GM23248 (cell line): ENCODE measurements around the gene TRIP4. TPM values are rescaled to one million over a fixed set of nuclear protein-coding genes. Genes with fewer than 3 reads are reported as not detected.
"Not testable (repeated sequence)": the region's sequence is repeated elsewhere in the genome, so short reads cannot be mapped to it uniquely, and the experiment has no call there.

Experiments
- DNase-seq: peaks from one replicate; pipeline ENCODE4 v3.0.0-alpha.2; 2015
- H2AFZ ChIP-seq: fragments of 200-600 bp; sonication (generic); 2 replicates; pipeline ENCODE4 v1.6.1; 2016; ENCODE audit warnings: antibody characterized with exemption
- H3F3A ChIP-seq: fragments of 200-600 bp; sonication (generic); 2 replicates; pipeline ENCODE4 v1.6.1; 2016; ENCODE audit warnings: mild to moderate bottlenecking, antibody characterized with exemption, mixed run types; ENCODE audit not compliant: insufficient read depth
- H3K27ac ChIP-seq: fragments of 200-600 bp; sonication (generic); 2 replicates; pipeline ENCODE4 v1.5.1; 2016; ENCODE audit warnings: mild to moderate bottlenecking
- H3K27me3 ChIP-seq: fragments of 200-600 bp; sonication (generic); replicated peaks from 2 replicates; pipeline ENCODE4 v1.6.1; 2016; ENCODE audit warnings: mild to moderate bottlenecking; ENCODE audit not compliant: insufficient read depth
- H3K36me3 ChIP-seq: fragments of 200-600 bp; sonication (generic); 2 replicates; pipeline ENCODE4 v1.6.1; 2016; ENCODE audit warnings: low read depth, mild to moderate bottlenecking
- H3K4me1 ChIP-seq: fragments of 200-600 bp; sonication (generic); 2 replicates; pipeline ENCODE4 v1.6.1; 2016; ENCODE audit warnings: mild to moderate bottlenecking; ENCODE audit not compliant: insufficient read depth
- H3K4me2 ChIP-seq: fragments of 200-600 bp; sonication (generic); one replicate; pipeline ENCODE4 v1.6.1; 2016; ENCODE audit warnings: mild to moderate bottlenecking; ENCODE audit not compliant: unreplicated experiment
- H3K4me3 ChIP-seq: fragments of 200-600 bp; sonication (generic); 2 replicates; pipeline ENCODE4 v1.5.1; 2016; ENCODE audit warnings: mild to moderate bottlenecking
- H3K79me2 ChIP-seq: fragments of 200-600 bp; sonication (generic); 2 replicates; pipeline ENCODE4 v1.6.1; 2016; ENCODE audit warnings: mild to moderate bottlenecking; ENCODE audit not compliant: insufficient read depth
- H3K9ac ChIP-seq: fragments of 200-600 bp; sonication (generic); 2 replicates; pipeline ENCODE4 v1.6.1; 2016; ENCODE audit warnings: mild to moderate bottlenecking
- H3K9me2 ChIP-seq: fragments of 200-600 bp; sonication (generic); 2 replicates; pipeline ENCODE4 v1.6.1; 2016; ENCODE audit warnings: mixed run types, mild to moderate bottlenecking, moderate library complexity; ENCODE audit not compliant: insufficient read depth
- H3K9me3 ChIP-seq: fragments of 200-600 bp; sonication (generic); one replicate; pipeline ENCODE4 v1.6.1; 2017; ENCODE audit warnings: low read depth
- H4K20me1 ChIP-seq: fragments of 200-600 bp; sonication (generic); 2 replicates; pipeline ENCODE4 v1.6.0; 2016; ENCODE audit not compliant: insufficient read depth
- EZH2 ChIP-seq: fragments of 200-600 bp; sonication (generic); IDR thresholded peaks from 2 replicates; pipeline ENCODE4 v1.6.1; 2018; ENCODE audit warnings: antibody characterized with exemption, mild to moderate bottlenecking; ENCODE audit not compliant: insufficient read depth, poor library complexity, severe bottlenecking
- EZH2phosphoT487 ChIP-seq: fragments of 200-600 bp; sonication (generic); IDR thresholded peaks from 2 replicates; pipeline ENCODE4 v1.6.1; 2018; ENCODE audit warnings: antibody characterized with exemption, moderate library complexity, mild to moderate bottlenecking, low read depth; ENCODE audit not compliant: insufficient read depth
- WGBS, 2 experiments: methylation state at CpG; one replicate each; pipeline ENCODE4 v1.1.6; 2015 to 2017; ENCODE audit warnings: low lambda C conversion rate in 2 of 2, low coverage in 1 of 2; ENCODE audit errors: missing lambda C conversion rate in 2 of 2; 5-methylcytosine and 5-hydroxymethylcytosine counted together
- in situ Hi-C: fragments of 300-500 bp; cut with MboI; formaldehyde crosslinking; loops from 2 replicates; pipeline ENCODE4 v1.15.0; 2020
- polyA plus RNA-seq: library from polyadenylated mRNA; unstranded; fragments of >200 nt; fragmentation: Nextera tagmentation; extraction: Ambion mirVana; gene quantifications from 2 replicates; pipeline ENCODE4 v1.2.1, GENCODE V29; 2016
- total RNA-seq: library from RNA; depleted of rRNA; stranded (reverse); fragments of >200 nt; shearing (Covaris generic); gene quantifications from 2 replicates; pipeline ENCODE4 v1.2.3, GENCODE V29; 2014

Gene TRIP4
- total and polyA plus RNA-seq, 2 experiments from 2014 or later, result 6.9 to 32.9 TPM

- no peak overlapping the region for H3K27ac ChIP-seq
- no peaks in the 10 kb centered on the region for H3K27me3 ChIP-seq
- H3F3A ChIP-seq, result no peaks in the 10 kb centered on the region
- TF ChIP-seq EZH2phosphoT487, result no peak
- no peak for TF ChIP-seq EZH2
- no peaks in the 10 kb centered on the region for H3K36me3 ChIP-seq
- no peak overlapping the region for H3K4me3 ChIP-seq
- in situ Hi-C loops, result no loop called here
- H3K9me3 ChIP-seq, result no peaks in the 10 kb centered on the region
- H2AFZ ChIP-seq, result no peak overlapping the region
- H3K4me1 ChIP-seq, result no peaks in the 10 kb centered on the region
- 97 to 99% methylated on average over 8 of the region's 8 CpGs for WGBS, 2 experiments
- no peak overlapping the region for H3K4me2 ChIP-seq
- H4K20me1 ChIP-seq, result no peaks in the 10 kb centered on the region
- H3K9ac ChIP-seq, result no peak overlapping the region
- no peaks in the 10 kb centered on the region for H3K9me2 ChIP-seq
- no peak for DNase-seq
- H3K79me2 ChIP-seq, result no peaks in the 10 kb centered on the region
Measured at GRCh38 chr15:64373360-64373759, 14.3 kb upstream of the TRIP4 start.

- peak; percentile 31 for DNase-seq
- 55 to 56% methylated on average over 9 of the region's 9 CpGs for WGBS, 2 experiments
Measured at GRCh38 chr15:64379216-64379960, 8.2 kb upstream of the TRIP4 start.

GRCh38 chr15:64380130-64380870, 7.3 kb upstream of the TRIP4 start:
- H3K36me3 ChIP-seq, H3F3A ChIP-seq, H3K4me1 ChIP-seq, H3K27me3 ChIP-seq, in situ Hi-C loops, H3K9me2 ChIP-seq, DNase-seq, H3K9me3 ChIP-seq, H3K27ac ChIP-seq, H4K20me1 ChIP-seq: not testable (repeated sequence)
- WGBS, 2 experiments, result 45 to 49% methylated on average over 11 of the region's 11 CpGs
- Histone ChIP-seq H3K4me3 (peak overlapping the region; percentile 71), H3K79me2 (peaks cover 18% of the 10 kb centered on the region; the same call in 1 of the 2 replicates), H2AFZ (peak overlapping the region; percentile 97), H3K4me2 (peak overlapping the region; percentile 64), H3K9ac (peak overlapping the region; percentile 72)

More at GRCh38 chr15:64379216-64379960, 8.2 kb upstream of the TRIP4 start:
- Histone ChIP-seq H3K36me3 (no peaks in the 10 kb centered on the region), H3K9me3 (no peaks in the 10 kb centered on the region), H3K79me2 (peaks cover 18% of the 10 kb centered on the region; the same call in 1 of the 2 replicates), H3F3A (0 out of 2 replicates have a peak, but pooled peaks cover 5% of the 10 kb centered on the region), H2AFZ (peak overlapping the region; percentile 97), H3K9ac (peak overlapping the region; percentile 31; the same call in 1 of the 2 replicates), H3K27ac (no peak overlapping the region), H4K20me1 (no peaks in the 10 kb centered on the region), H3K9me2 (no peaks in the 10 kb centered on the region), H3K27me3 (no peaks in the 10 kb centered on the region), H3K4me1 (peaks cover 8% of the 10 kb centered on the region), H3K4me2 (peak overlapping the region; percentile 64), H3K4me3 (peak overlapping the region; percentile 71)
- no peak for TF ChIP-seq EZH2
- in situ Hi-C loops, result no loop called here

- H3K27ac ChIP-seq, result no peak within 1 kb of the TSS
- H4K20me1 ChIP-seq, result no peaks in the 10 kb centered on the region
- 0 out of 2 replicates have a peak, but pooled peaks cover 5% of the 10 kb centered on the region for H3F3A ChIP-seq
- H3K4me2 ChIP-seq, result peak within 1 kb of the TSS; percentile 64
- H3K9ac ChIP-seq, result peak within 1 kb of the TSS; percentile 72
- WGBS, 2 experiments, result 0 to 3% methylated on average over 38 of the region's 38 CpGs
- no peaks in the 10 kb centered on the region for H3K36me3 ChIP-seq
- in situ Hi-C loops, result no loop called here
- peak within 1 kb of the TSS; percentile 71 for H3K4me3 ChIP-seq
- peak within 1 kb of the TSS; percentile 97 for H2AFZ ChIP-seq
- peaks cover 8% of the 10 kb centered on the region for H3K4me1 ChIP-seq
- H3K27me3 ChIP-seq, result no peaks in the 10 kb centered on the region
- H3K9me3 ChIP-seq, result no peaks in the 10 kb centered on the region
- TF ChIP-seq EZH2 (no peak), EZH2phosphoT487 (no peak)
- H3K79me2 ChIP-seq, result peaks cover 18% of the 10 kb centered on the region; the same call in 1 of the 2 replicates
- peak; percentile 98 for DNase-seq
- H3K9me2 ChIP-seq, result no peaks in the 10 kb centered on the region
Measured at GRCh38 chr15:64381000-64381751, 6.5 kb upstream of the TRIP4 start, which contains the start of gene PCLAF. Gene PCLAF, minus strand, starts transcription at chr15:64381441. Its CDS starts 70 bp downstream, at chr15:64381371.
